ENCODE measurements around the gene GGCX. TPM values are rescaled to one million over a fixed set of nuclear protein-coding genes. Genes with fewer than 3 reads are reported as not detected.
A peak's percentile ranks its signal among the peaks of the same experiment; 100 is the strongest.

Gene GGCX
- total and polyA plus RNA-seq, 2 of the 13 experiments (the other 11 are each of a cell fraction or from before 2014, with no cell fraction given), result 72.5 to 103 TPM

GRCh38 chr2:85561280-85562212 lies at the start of gene GGCX (continued):
- TF ChIP-seq SNAPC4 (CRISPR knock-in tag; IDR thresholded peaks at IDR 0.05) (no peak), ATRX (CRISPR knock-in tag; IDR thresholded peaks at IDR 0.05; ENCODE audit: borderline replicate concordance) (no peak), SRSF1 (optimal IDR thresholded peaks at IDR 0.05; ENCODE audit: low read depth, low read length) (peak; percentile 30), POLR2AphosphoS5 (IDR thresholded peaks at IDR 0.05; ENCODE audit: low read depth, low read length) (peak; percentile 99), ATF1 (CRISPR knock-in tag; IDR thresholded peaks at IDR 0.05) (peak; percentile 89), ZNF512 (CRISPR knock-in tag; IDR thresholded peaks at IDR 0.05) (peak; percentile 72; the same call in 1 of the 2 replicates), RNF2 (conservative IDR thresholded peaks at IDR 0.05; ENCODE audit: low read depth) (no peak), ZNF451 (CRISPR knock-in tag; IDR thresholded peaks at IDR 0.05) (no peak; the same call in 1 of the 2 replicates), ZKSCAN1 (IDR thresholded peaks at IDR 0.05; ENCODE audit: low read length) (0 out of 2 replicates have a peak, but pooled peaks have one; percentile 16), MTERF4 (CRISPR knock-in tag; IDR thresholded peaks at IDR 0.05) (peak; percentile 77; the same call in 1 of the 2 replicates), KLF11 (CRISPR knock-in tag; IDR thresholded peaks at IDR 0.05) (peak; percentile 67; the same call in 1 of the 2 replicates), ZNF446 (CRISPR knock-in tag; IDR thresholded peaks at IDR 0.05) (peak; percentile 17), ZNF549 (CRISPR knock-in tag; IDR thresholded peaks at IDR 0.05) (no peak)
- TF ChIP-seq, protein P1, sequence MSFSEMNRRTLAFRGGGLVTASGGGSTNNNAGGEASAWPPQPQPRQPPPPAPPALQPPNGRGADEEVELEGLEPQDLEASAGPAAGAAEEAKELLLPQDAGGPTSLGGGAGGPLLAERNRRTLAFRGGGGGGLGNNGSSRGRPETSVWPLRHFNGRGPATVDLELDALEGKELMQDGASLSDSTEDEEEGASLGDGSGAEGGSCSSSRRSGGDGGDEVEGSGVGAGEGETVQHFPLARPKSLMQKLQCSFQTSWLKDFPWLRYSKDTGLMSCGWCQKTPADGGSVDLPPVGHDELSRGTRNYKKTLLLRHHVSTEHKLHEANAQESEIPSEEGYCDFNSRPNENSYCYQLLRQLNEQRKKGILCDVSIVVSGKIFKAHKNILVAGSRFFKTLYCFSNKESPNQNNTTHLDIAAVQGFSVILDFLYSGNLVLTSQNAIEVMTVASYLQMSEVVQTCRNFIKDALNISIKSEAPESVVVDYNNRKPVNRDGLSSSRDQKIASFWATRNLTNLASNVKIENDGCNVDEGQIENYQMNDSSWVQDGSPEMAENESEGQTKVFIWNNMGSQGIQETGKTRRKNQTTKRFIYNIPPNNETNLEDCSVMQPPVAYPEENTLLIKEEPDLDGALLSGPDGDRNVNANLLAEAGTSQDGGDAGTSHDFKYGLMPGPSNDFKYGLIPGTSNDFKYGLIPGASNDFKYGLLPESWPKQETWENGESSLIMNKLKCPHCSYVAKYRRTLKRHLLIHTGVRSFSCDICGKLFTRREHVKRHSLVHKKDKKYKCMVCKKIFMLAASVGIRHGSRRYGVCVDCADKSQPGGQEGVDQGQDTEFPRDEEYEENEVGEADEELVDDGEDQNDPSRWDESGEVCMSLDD (CRISPR knock-in tag; IDR thresholded peaks at IDR 0.05; ENCODE audit: borderline replicate concordance), result no peak
- TF ChIP-seq, protein P2, sequence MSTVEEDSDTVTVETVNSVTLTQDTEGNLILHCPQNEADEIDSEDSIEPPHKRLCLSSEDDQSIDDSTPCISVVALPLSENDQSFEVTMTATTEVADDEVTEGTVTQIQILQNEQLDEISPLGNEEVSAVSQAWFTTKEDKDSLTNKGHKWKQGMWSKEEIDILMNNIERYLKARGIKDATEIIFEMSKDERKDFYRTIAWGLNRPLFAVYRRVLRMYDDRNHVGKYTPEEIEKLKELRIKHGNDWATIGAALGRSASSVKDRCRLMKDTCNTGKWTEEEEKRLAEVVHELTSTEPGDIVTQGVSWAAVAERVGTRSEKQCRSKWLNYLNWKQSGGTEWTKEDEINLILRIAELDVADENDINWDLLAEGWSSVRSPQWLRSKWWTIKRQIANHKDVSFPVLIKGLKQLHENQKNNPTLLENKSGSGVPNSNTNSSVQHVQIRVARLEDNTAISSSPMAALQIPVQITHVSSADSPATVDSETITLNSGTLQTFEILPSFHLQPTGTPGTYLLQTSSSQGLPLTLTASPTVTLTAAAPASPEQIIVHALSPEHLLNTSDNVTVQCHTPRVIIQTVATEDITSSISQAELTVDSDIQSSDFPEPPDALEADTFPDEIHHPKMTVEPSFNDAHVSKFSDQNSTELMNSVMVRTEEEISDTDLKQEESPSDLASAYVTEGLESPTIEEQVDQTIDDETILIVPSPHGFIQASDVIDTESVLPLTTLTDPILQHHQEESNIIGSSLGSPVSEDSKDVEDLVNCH (CRISPR knock-in tag; IDR thresholded peaks at IDR 0.05), result 0 out of 2 replicates have a peak, but pooled peaks have one; percentile 32

Measured in HepG2 (cell line).